ENCODE measurements around the gene PACRG. TPM values are rescaled to one million over a fixed set of nuclear protein-coding genes. Genes with fewer than 3 reads are reported as not detected.

Gene PACRG
- polyA plus RNA-seq, 3 donors, result not detected

DNA sequence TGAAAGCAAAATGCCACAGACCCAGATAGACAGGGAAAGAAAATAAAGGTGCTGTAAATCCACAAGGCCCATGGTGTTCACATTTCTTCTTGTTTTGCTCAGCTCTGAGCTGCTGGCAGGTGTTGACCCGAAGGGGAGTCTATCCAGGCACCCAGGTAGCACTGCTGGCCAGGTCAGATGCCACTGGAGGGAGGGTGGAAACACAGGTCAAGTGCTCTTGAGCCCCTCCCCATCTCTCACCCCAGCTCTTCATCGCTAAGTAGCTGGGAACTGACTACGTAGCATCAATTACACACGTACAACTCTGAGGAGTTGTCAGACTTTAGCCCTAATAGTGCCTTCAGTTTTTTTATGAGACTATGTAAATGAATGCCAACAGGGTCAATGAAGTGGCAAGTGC, 399.0 kb downstream of the PACRG start:
- intact Hi-C loops (cut with micrococcal nuclease), result no loop called here
- H3K27me3 ChIP-seq (ENCODE audit: control insufficient read depth in 2 of 2, insufficient read depth in 2 of 2, low read length in 2 of 2), result no peaks in the 10 kb centered on the region
- WGBS (ENCODE audit: insufficient coverage), result no CpG with 5 or more reads among the region's 4 CpGs
- no peaks in the 10 kb centered on the region for H3K4me1 ChIP-seq (ENCODE audit: control insufficient read depth in 1 of 2, insufficient read depth in 2 of 2, low read length in 2 of 2)
- H3K4me3 ChIP-seq (replicated peaks in 1 of 3; ENCODE audit: low read depth in 2 of 3, low read length in 3 of 3), result no peak overlapping the region
- H4K20me1 ChIP-seq (ENCODE audit: insufficient read depth, low read length), result no peaks in the 10 kb centered on the region
- TF ChIP-seq, protein P1, sequence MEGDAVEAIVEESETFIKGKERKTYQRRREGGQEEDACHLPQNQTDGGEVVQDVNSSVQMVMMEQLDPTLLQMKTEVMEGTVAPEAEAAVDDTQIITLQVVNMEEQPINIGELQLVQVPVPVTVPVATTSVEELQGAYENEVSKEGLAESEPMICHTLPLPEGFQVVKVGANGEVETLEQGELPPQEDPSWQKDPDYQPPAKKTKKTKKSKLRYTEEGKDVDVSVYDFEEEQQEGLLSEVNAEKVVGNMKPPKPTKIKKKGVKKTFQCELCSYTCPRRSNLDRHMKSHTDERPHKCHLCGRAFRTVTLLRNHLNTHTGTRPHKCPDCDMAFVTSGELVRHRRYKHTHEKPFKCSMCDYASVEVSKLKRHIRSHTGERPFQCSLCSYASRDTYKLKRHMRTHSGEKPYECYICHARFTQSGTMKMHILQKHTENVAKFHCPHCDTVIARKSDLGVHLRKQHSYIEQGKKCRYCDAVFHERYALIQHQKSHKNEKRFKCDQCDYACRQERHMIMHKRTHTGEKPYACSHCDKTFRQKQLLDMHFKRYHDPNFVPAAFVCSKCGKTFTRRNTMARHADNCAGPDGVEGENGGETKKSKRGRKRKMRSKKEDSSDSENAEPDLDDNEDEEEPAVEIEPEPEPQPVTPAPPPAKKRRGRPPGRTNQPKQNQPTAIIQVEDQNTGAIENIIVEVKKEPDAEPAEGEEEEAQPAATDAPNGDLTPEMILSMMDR (IDR thresholded peaks at IDR 0.05), result no peak
- H3K9ac ChIP-seq (ENCODE audit: insufficient read depth, low read length, poor library complexity, severe bottlenecking), result no peak overlapping the region
- Mint-ChIP-seq H3K36me3 (no peaks in the 10 kb centered on the region), H3K4me3 (no peak overlapping the region), H3K27ac (no peak overlapping the region), H3K9me3 (peaks cover 3 to 12% (median 6%) of the 10 kb centered on the region in 7 donors), H3K4me1 (peaks cover 4% of the 10 kb centered on the region), H3K27me3 (ENCODE audit: low read depth in 3 of 3) (no peaks in the 10 kb centered on the region)
- no peaks in the 10 kb centered on the region for H3K36me3 ChIP-seq (replicated peaks in 1 of 2; ENCODE audit: control insufficient read depth in 1 of 2, insufficient read depth in 2 of 2, low read length in 2 of 2)
- DNase-seq, result no peak
- peaks cover 0 to 4% of the 10 kb centered on the region in 2 donors for H3K9me3 ChIP-seq (replicated peaks in 1 of 2; ENCODE audit: control insufficient read depth in 1 of 2, insufficient read depth in 1 of 2, low read length in 2 of 2)
- H2AFZ ChIP-seq (ENCODE audit: insufficient read depth, low read depth, low read length, poor library complexity, severe bottlenecking), result no peak overlapping the region
- no peak overlapping the region for H3K27ac ChIP-seq (ENCODE audit: low read depth in 1 of 2, low read length in 2 of 2)
- H3K79me2 ChIP-seq (ENCODE audit: insufficient read depth, low read length), result no peaks in the 10 kb centered on the region
- H3K4me2 ChIP-seq (replicated peaks; ENCODE audit: extremely low read depth, low read length, poor library complexity, severe bottlenecking), result no peak overlapping the region

DNA sequence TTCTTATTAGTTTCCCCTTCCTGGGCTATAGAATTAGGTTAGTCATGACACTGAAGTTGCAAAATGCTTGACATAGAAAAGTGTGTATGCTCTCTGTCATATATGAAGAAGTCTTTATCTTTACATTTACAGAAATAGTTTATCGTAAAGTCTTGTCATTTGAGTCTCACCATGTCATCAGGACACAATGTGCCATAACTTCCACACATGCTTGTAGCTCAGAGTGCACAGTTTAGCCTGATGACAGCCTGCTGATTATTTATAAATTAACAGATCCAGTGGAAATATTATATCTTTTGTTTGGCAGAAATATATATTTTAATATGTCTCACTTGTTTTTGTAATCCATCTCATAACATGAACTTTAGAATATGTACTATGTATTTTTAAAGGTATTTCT, 399.8 kb downstream of the PACRG start:
- Histone ChIP-seq H3K4me2 (replicated peaks; ENCODE audit: extremely low read depth, low read length, poor library complexity, severe bottlenecking) (no peak overlapping the region), H2AFZ (ENCODE audit: insufficient read depth, low read depth, low read length, poor library complexity, severe bottlenecking) (no peak overlapping the region), H3K9me3 (replicated peaks in 1 of 2; ENCODE audit: control insufficient read depth in 1 of 2, insufficient read depth in 1 of 2, low read length in 2 of 2) (no peaks in the 10 kb centered on the region), H4K20me1 (ENCODE audit: insufficient read depth, low read length) (no peaks in the 10 kb centered on the region), H3K36me3 (replicated peaks in 1 of 2; ENCODE audit: control insufficient read depth in 1 of 2, insufficient read depth in 2 of 2, low read length in 2 of 2) (no peaks in the 10 kb centered on the region), H3K4me3 (replicated peaks in 1 of 3; ENCODE audit: low read depth in 2 of 3, low read length in 3 of 3) (no peak overlapping the region), H3K9ac (ENCODE audit: insufficient read depth, low read length, poor library complexity, severe bottlenecking) (no peak overlapping the region), H3K79me2 (ENCODE audit: insufficient read depth, low read length) (no peaks in the 10 kb centered on the region), H3K27ac (ENCODE audit: low read depth in 1 of 2, low read length in 2 of 2) (no peak overlapping the region), H3K27me3 (ENCODE audit: control insufficient read depth in 2 of 2, insufficient read depth in 2 of 2, low read length in 2 of 2) (no peaks in the 10 kb centered on the region), H3K4me1 (ENCODE audit: control insufficient read depth in 1 of 2, insufficient read depth in 2 of 2, low read length in 2 of 2) (no peaks in the 10 kb centered on the region)
- TF ChIP-seq, protein P1 (IDR thresholded peaks at IDR 0.05), result no peak
- intact Hi-C loops (cut with micrococcal nuclease), result no loop called here
- Mint-ChIP-seq H3K36me3 (no peaks in the 10 kb centered on the region), H3K4me1 (peaks cover under 1% of the 10 kb centered on the region), H3K27me3 (ENCODE audit: low read depth in 3 of 3) (no peaks in the 10 kb centered on the region), H3K9me3 (peaks cover 0 to 7% (median 4%) of the 10 kb centered on the region in 7 donors), H3K4me3 (no peak overlapping the region), H3K27ac (no peak overlapping the region)
- no peak for DNase-seq
- no CpG with 5 or more reads among the region's 1 CpG for WGBS (ENCODE audit: insufficient coverage)
